ENCODE measurements around the gene NSDHL. TPM values are rescaled to one million over a fixed set of nuclear protein-coding genes. Genes with fewer than 3 reads are reported as not detected.

Gene NSDHL
- total and polyA plus RNA-seq, 2 of the 4 experiments (the other 2 are of a cell fraction) = 22.8 to 26.0 TPM

DNA sequence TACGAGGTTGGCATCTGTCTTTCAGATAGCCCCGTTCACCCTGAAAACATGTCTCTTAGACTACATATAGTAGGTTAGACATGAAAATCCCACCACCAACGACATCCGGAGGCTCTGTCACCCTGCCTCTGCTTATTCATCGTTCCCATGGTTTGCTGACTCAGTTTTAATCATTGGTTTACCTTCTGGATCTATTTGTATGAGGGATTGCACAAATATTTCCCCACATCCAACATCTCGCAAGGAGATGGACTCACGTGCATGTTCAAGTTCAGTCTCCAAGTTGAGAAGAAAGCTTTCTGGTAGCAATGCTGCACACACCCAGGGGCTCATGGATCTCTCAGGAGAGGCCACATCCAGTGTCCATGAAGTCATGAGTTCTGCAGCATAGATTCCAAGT lies 11.1 kb upstream of the NSDHL start:
- Histone ChIP-seq H3K4me1 (ENCODE audit: control insufficient read depth, insufficient read depth, low read length) (peaks cover 4% of the 10 kb centered on the region; the same call in 1 of the 2 replicates), H3K9ac (ENCODE audit: low read depth, low read length) (no peak overlapping the region), H3K18ac (ENCODE audit: low read depth, low read length) (no peak overlapping the region), H4K20me1 (ENCODE audit: insufficient read depth, low read length) (no peaks in the 10 kb centered on the region), H4K8ac (ENCODE audit: low read depth in 2 of 2, low read length in 2 of 2) (0 out of 4 replicates have a peak overlapping the region, but pooled peaks of 1 of the 2 experiments have one; percentile 49), H3K56ac (ENCODE audit: extremely low read depth, insufficient read depth, low read length) (no peak overlapping the region), H2AK5ac (ENCODE audit: low read depth, low read length) (no peak overlapping the region), H3K4me2 (ENCODE audit: low read depth, low read length) (no peak overlapping the region), H2AK9ac (replicated peaks; ENCODE audit: low read depth, low read length, poor library complexity) (peak overlapping the region; percentile 6), H3K23ac (ENCODE audit: low read depth, low read length) (no peak overlapping the region), H4K5ac (ENCODE audit: low read depth, low read length) (no peak overlapping the region), H3K79me1 (ENCODE audit: low read depth in 1 of 2, low read length in 2 of 2) (no peaks in the 10 kb centered on the region), H2AFZ (replicated peaks; ENCODE audit: low read length, poor library complexity) (peak overlapping the region; percentile 5), H2BK20ac (ENCODE audit: low read depth, low read length) (peak overlapping the region; percentile 16; the same call in 1 of the 2 replicates), H3K27me3 (ENCODE audit: control insufficient read depth, insufficient read depth, low read length) (no peaks in the 10 kb centered on the region), H2BK5ac (ENCODE audit: low read depth, low read length, poor library complexity, severe bottlenecking) (peak overlapping the region; percentile 46), H3K9me1 (ENCODE audit: insufficient read depth, low read length) (no peaks in the 10 kb centered on the region; the same call in 1 of the 2 replicates), H2BK120ac (ENCODE audit: low read depth, low read length) (peak overlapping the region; percentile 28), H2BK15ac (ENCODE audit: low read depth, low read length) (no peak overlapping the region), H3K4ac (ENCODE audit: low read depth, low read length) (0 out of 2 replicates have a peak overlapping the region, but pooled peaks have one; percentile 18), H3K14ac (replicated peaks; ENCODE audit: low read depth, low read length) (no peak overlapping the region), H3K36me3 (ENCODE audit: control insufficient read depth, insufficient read depth, low read length) (no peaks in the 10 kb centered on the region), H3K4me3 (ENCODE audit: insufficient read depth, low read depth, low read length) (no peak overlapping the region), H3K9me3 (ENCODE audit: control insufficient read depth, insufficient read depth, low read length) (no peaks in the 10 kb centered on the region), H3K27ac (ENCODE audit: insufficient read depth, low read length) (no peak overlapping the region), H4K91ac (ENCODE audit: insufficient read depth, low read depth, low read length) (no peak overlapping the region)
- peak; percentile 79 for DNase-seq
- BruUV-seq (replicated peaks) = no TSS peak
- 0% methylated on average over 1 of the region's 7 CpGs; no CpG with 5 or more reads in 1 of the 2 experiments for WGBS, 2 experiments (ENCODE audit: extremely low coverage in 2 of 2, insufficient read length in 1 of 2)
- intact Hi-C loops (cut with micrococcal nuclease) = loop anchor here (5.0 kb wide), 1 partner anchor 177 kb away; no protein-coding TSS in a partner anchor
- ATAC-seq (ENCODE audit: low read depth) = peak; percentile 30
- TF ChIP-seq MAFK (IDR thresholded peaks at IDR 0.05; ENCODE audit: low read depth, low read length) (peak; percentile 85), FOS (IDR thresholded peaks at IDR 0.05; ENCODE audit: low read depth, low read length) (peak; percentile 36; the same call in 1 of the 2 replicates), SMC3 (IDR thresholded peaks at IDR 0.05; ENCODE audit: low read depth, low read length) (no peak), CEBPB (IDR thresholded peaks at IDR 0.05; ENCODE audit: low read depth, low read length) (peak; percentile 79), NFE2L2 (IDR thresholded peaks at IDR 0.05; ENCODE audit: low read depth, low read length) (0 out of 2 replicates have a peak, but pooled peaks have one; percentile 20), BHLHE40 (IDR thresholded peaks at IDR 0.05; ENCODE audit: low read depth, low read length) (peak; percentile 92), RAD21 (IDR thresholded peaks at IDR 0.05; ENCODE audit: low read length) (no peak)
- TF ChIP-seq, protein P1, sequence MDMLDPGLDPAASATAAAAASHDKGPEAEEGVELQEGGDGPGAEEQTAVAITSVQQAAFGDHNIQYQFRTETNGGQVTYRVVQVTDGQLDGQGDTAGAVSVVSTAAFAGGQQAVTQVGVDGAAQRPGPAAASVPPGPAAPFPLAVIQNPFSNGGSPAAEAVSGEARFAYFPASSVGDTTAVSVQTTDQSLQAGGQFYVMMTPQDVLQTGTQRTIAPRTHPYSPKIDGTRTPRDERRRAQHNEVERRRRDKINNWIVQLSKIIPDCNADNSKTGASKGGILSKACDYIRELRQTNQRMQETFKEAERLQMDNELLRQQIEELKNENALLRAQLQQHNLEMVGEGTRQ (IDR thresholded peaks at IDR 0.05; ENCODE audit: low read depth, low read length) = no peak
- dilution Hi-C loops (cut with HindIII; ENCODE audit: low sequenced_read_pairs, unreplicated experiment) = no loop called here
- in situ Hi-C loops (cut with MboI; ENCODE audit: low sequenced_read_pairs) = loop anchor here (25.0 kb wide), 1 partner anchor 1657 kb away; no protein-coding TSS in a partner anchor
- POLR2A ChIA-PET (ENCODE audit: unreplicated experiment) = no interaction called here
- CTCF ChIA-PET = no interaction called here
